NCI-H1092 treated with DMSO at 0.1 percent for 48 hours (cell line): ENCODE data around the gene ZNF175.
"Not testable (repeated sequence)": the region's sequence is repeated elsewhere in the genome, so short reads cannot be mapped to it uniquely, and the experiment has no call there.

Source experiments
- DNase-seq: peaks from one replicate; lab custom pipeline; 2025; lab: John Stamatoyannopoulos, UW

The ZNF175 gene

GRCh38 chr19:51628153-51628939, 57.3 kb downstream of the ZNF175 start:
- no peak for DNase-seq

- not testable (repeated sequence) for DNase-seq
These were observed 59.2 kb downstream of the ZNF175 start, which contains the start of gene SIGLEC5 for GRCh38 chr19:51630315-51630714. TSS of gene SIGLEC5 (minus strand) at chr19:51630401. CDS start at chr19:51630335, 66 bp downstream.

- DNase-seq, result no peak
These were observed 61.0 kb downstream of the ZNF175 start for GRCh38 chr19:51632126-51632525.

- DNase-seq, result no peak
These were observed 66.4 kb downstream of the ZNF175 start for GRCh38 chr19:51637362-51637978.

- no peak for DNase-seq
These were observed 68.8 kb downstream of the ZNF175 start for GRCh38 chr19:51639916-51640315.

- DNase-seq, result no peak
These were observed 69.3 kb downstream of the ZNF175 start for GRCh38 chr19:51640386-51640785.

GRCh38 chr19:51641648-51642047, 70.6 kb downstream of the ZNF175 start:
- DNase-seq, result no peak
